ENCODE measurements around the gene RAB27A. TPM values are rescaled to one million over a fixed set of nuclear protein-coding genes. Genes with fewer than 3 reads are reported as not detected.

RAB27A gene
- total and polyA plus RNA-seq, 2 of the 13 experiments (the other 11 are each of a cell fraction or from before 2014, with no cell fraction given), result 3.4 to 8.1 TPM

GRCh38 chr15:55196458-55197361 lies 92.9 kb downstream of the RAB27A start, which contains the start of gene RSL24D1 (continued):
- peak; percentile 47 for TF ChIP-seq TBL1XR1 (IDR thresholded peaks at IDR 0.05; ENCODE audit: borderline replicate concordance, low read length, partially characterized antibody)
- no peak for TF ChIP-seq CEBPZ (IDR thresholded peaks at IDR 0.05; ENCODE audit: low read length)
- peak; percentile 87 for TF ChIP-seq NR2C2 (CRISPR knock-in tag; IDR thresholded peaks at IDR 0.05; ENCODE audit: borderline replicate concordance)
- peak; percentile 87 for TF ChIP-seq NRL (CRISPR knock-in tag; IDR thresholded peaks at IDR 0.05; ENCODE audit: borderline replicate concordance)
- peak; percentile 59; the same call in 1 of the 2 replicates for TF ChIP-seq FOXA3 (CRISPR knock-in tag; IDR thresholded peaks at IDR 0.05)
- TF ChIP-seq NFAT5 (CRISPR knock-in tag; IDR thresholded peaks at IDR 0.05), result no peak
- no peak for TF ChIP-seq NONO (IDR thresholded peaks at IDR 0.05)
- TF ChIP-seq NONO (CRISPR knock-in tag; conservative IDR thresholded peaks at IDR 0.05), result peak; percentile 77; the same call in 1 of the 2 replicates
- no peak for TF ChIP-seq ZNF776 (CRISPR knock-in tag; IDR thresholded peaks at IDR 0.05)
- TF ChIP-seq ADNP (CRISPR knock-in tag; IDR thresholded peaks at IDR 0.05), result no peak
- no peak for TF ChIP-seq BHLHE40 (IDR thresholded peaks at IDR 0.05; ENCODE audit: low read length)
- no peak for TF ChIP-seq ZC3H4 (CRISPR knock-in tag; IDR thresholded peaks at IDR 0.05; ENCODE audit: borderline replicate concordance)
- TF ChIP-seq LRRFIP1 (CRISPR knock-in tag; conservative IDR thresholded peaks at IDR 0.05), result no peak
- TF ChIP-seq PAF1 (CRISPR knock-in tag; IDR thresholded peaks at IDR 0.05), result no peak
- TF ChIP-seq REXO4 (CRISPR knock-in tag; IDR thresholded peaks at IDR 0.05; ENCODE audit: borderline replicate concordance), result no peak
- TF ChIP-seq GTF3A (CRISPR knock-in tag; conservative IDR thresholded peaks at IDR 0.05), result no peak
- TF ChIP-seq HNF4A (CRISPR knock-in tag; IDR thresholded peaks at IDR 0.05), result no peak; the same call in 1 of the 2 replicates
- peak; percentile 65; the same call in 1 of the 2 replicates for TF ChIP-seq REL (CRISPR knock-in tag; conservative IDR thresholded peaks at IDR 0.05)
